Esophagus muscularis mucosa (tissue), 4 donors: ENCODE results near the gene ESR2. TPM values are rescaled to one million over a fixed set of nuclear protein-coding genes. Genes with fewer than 3 reads are reported as not detected.
"Not testable (repeated sequence)": the region's sequence is repeated elsewhere in the genome, so short reads cannot be mapped to it uniquely, and the experiment has no call there.

ENCODE experiments used
- DNase-seq: peaks from one replicate; pipeline ENCODE4 v3.0.0-alpha.2; 2017; ENCODE audit errors: extremely low spot score
- H3K27ac ChIP-seq, 4 donors: fragments of 200-600 bp; sonication (generic); replicated peaks in 1 of 4; 1 replicate in 3 of 4; 2 replicates in 1 of 4; pipeline ENCODE4 v1.5.1; 2016 to 2019; ENCODE audit warnings: mild to moderate bottlenecking in 1 of 4
- H3K27me3 ChIP-seq, 4 donors: fragments of 200-600 bp; sonication (generic); one replicate each; pipeline versions ENCODE4 v1.5.1 to v1.6.0; 2016 to 2019
- H3K36me3 ChIP-seq, 4 donors: fragments of 200-600 bp; sonication (generic); one replicate each; pipeline ENCODE4 v1.5.1; 2016 to 2019
- H3K4me1 ChIP-seq, 4 donors: fragments of 200-600 bp; sonication (generic); one replicate each; pipeline ENCODE4 v1.5.1; 2016 to 2019
- H3K4me3 ChIP-seq, 4 donors: fragments of 200-600 bp; sonication (generic); 1 replicate in 2 of 4; 2 replicates in 2 of 4; pipeline ENCODE4 v1.5.1; 2016 to 2019; ENCODE audit warnings: mild to moderate bottlenecking in 4 of 4, moderate library complexity in 1 of 4
- H3K9me3 ChIP-seq, 4 donors: fragments of 200-600 bp; sonication (generic); 1 replicate in 3 of 4; 2 replicates in 1 of 4; pipeline ENCODE4 v1.5.1; 2016 to 2019
- EP300 ChIP-seq: sonication (generic); formaldehyde crosslinking; IDR thresholded peaks from one replicate; pipeline ENCODE4 v1.6.1; 2017; ENCODE audit warnings: antibody characterized with exemption
- POLR2A ChIP-seq: fragments of 450-650 bp; IDR thresholded peaks from one replicate; pipeline ENCODE4 v1.6.1; 2017; ENCODE audit warnings: antibody characterized with exemption, moderate library complexity, mild to moderate bottlenecking, low read depth
- POLR2AphosphoS5 ChIP-seq, 2 donors: sonication (generic); formaldehyde crosslinking; IDR thresholded peaks; one replicate each; pipeline ENCODE4 v1.6.1; 2017; ENCODE audit warnings: antibody characterized with exemption in 2 of 2
- WGBS: methylation state at CpG from one replicate; pipeline ENCODE4 v1.1.5; 2018; 5-methylcytosine and 5-hydroxymethylcytosine counted together
- intact Hi-C: fragments of 100-400 bp; cut with DNase I; formaldehyde crosslinking; loops from one replicate; pipeline ENCODE4 v1.15.1; 2023
- total RNA-seq, 4 donors: library from RNA; depleted of rRNA; stranded (reverse); fragments of >200 nt; gene quantifications; one replicate each; pipeline versions ENCODE4 v1.1.0 to v1.2.1, GENCODE V29; 2016
- TF ChIP-seq, protein P1 (sequence below), 3 experiments: fragments of 200-600 bp in 2 of 3; fragments of 450-650 bp in 1 of 3; sonication (generic) in 2 of 3; IDR thresholded peaks; one replicate each; pipeline ENCODE4 v1.5.1; 2017 to 2019; ENCODE audit warnings: antibody characterized with exemption in 3 of 3, mild to moderate bottlenecking in 2 of 3, moderate library complexity in 1 of 3

ESR2 gene
- total RNA-seq, 4 donors from 2014 or later: 0.29 to 0.83 (median 0.42) TPM; not detected in 1

DNA sequence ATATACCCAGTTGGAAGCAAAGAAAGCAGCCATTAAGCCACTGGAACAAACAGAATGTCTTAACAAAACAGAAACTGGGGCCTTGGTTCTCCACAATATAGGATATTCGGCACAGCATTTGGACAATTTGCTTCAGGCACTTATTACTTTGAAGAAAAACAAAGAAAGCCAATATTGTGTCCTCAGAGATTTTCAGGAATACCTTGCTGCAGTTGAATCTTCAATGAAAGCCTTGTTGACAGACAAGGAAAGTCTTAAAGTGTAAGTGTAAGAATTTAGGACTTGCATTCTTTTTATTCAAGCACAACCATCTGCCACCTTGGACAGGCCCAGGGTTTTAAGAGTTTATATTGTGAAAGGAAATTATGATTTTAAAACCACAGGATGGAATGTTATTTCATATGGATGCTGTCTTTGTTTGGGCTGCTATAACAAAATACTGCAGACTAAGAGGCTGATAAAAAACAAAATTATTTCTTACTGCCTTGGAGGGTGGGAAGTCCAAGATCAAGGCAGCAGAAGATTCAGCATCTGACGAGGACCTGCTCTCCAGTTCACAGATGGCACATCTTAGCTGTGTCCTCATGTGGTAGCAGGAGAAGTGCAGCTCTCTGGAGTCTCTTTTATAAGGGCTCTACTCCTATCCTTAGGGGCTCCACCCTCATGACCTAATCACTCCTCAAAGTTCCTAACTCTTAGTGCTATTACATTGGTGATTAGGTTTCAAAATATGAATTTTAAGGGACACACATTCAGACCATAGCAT, 244.4 kb downstream of the ESR2 start:
- Histone ChIP-seq H3K27ac (no peak overlapping the region), H3K36me3 (peaks cover 4 to 60% (median 18%) of the 10 kb centered on the region in 4 donors), H3K9me3 (no peaks in the 10 kb centered on the region), H3K4me1 (no peaks in the 10 kb centered on the region), H3K4me3 (no peak overlapping the region), H3K27me3 (no peaks in the 10 kb centered on the region)
- intact Hi-C loops: no loop called here
- TF ChIP-seq EP300 (no peak), POLR2A (no peak), POLR2AphosphoS5 (IDR thresholded peaks at IDR 0.05) (no peak)
- TF ChIP-seq, protein P1, sequence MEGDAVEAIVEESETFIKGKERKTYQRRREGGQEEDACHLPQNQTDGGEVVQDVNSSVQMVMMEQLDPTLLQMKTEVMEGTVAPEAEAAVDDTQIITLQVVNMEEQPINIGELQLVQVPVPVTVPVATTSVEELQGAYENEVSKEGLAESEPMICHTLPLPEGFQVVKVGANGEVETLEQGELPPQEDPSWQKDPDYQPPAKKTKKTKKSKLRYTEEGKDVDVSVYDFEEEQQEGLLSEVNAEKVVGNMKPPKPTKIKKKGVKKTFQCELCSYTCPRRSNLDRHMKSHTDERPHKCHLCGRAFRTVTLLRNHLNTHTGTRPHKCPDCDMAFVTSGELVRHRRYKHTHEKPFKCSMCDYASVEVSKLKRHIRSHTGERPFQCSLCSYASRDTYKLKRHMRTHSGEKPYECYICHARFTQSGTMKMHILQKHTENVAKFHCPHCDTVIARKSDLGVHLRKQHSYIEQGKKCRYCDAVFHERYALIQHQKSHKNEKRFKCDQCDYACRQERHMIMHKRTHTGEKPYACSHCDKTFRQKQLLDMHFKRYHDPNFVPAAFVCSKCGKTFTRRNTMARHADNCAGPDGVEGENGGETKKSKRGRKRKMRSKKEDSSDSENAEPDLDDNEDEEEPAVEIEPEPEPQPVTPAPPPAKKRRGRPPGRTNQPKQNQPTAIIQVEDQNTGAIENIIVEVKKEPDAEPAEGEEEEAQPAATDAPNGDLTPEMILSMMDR (IDR thresholded peaks at IDR 0.05): no peak
- no peak for DNase-seq
- WGBS: 91% methylated on average over 2 of the region's 2 CpGs

DNA sequence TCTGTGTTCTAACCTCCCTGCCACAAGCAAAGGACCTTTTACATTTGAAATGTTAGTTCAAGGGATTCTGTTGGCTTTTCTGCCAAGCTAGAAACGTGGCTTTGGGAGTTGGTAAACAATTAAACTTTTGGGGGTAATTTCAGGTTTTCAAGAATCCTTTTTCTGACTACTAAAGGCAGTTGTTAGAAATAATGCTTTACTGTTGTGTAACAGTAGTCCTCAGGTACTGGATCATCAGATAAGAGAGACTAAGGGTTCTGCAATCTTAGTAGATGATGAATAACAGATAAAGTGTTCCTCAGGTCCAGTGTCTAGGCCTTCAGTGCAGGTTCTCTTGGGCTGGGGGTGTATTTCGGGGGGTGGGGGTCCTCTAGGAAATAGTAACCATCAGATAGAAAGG, 249.1 kb downstream of the ESR2 start:
- intact Hi-C loops: no loop called here

DNA sequence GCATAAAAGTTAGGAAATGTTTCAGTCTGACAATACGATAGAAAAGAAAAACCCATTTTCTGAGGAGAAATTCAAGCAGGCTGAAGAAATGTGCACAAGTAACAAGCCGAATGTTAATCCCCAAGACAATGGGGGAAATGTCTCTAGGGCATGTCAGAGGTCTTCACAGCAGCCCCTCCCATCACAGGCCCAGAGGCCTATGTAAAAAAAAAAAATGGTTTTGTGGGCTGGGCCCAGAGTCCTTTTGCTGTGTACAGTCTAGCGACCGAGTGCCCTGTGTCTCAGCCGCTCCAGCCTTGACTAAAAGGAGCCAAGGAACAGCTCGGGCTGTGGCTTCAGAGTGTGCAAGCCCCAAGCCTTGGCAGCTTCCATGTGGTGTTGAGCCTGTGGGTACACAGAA, 250.9 kb downstream of the ESR2 start:
- H3K27me3 ChIP-seq, H3K27ac ChIP-seq, intact Hi-C loops, H3K4me1 ChIP-seq, H3K9me3 ChIP-seq, H3K4me3 ChIP-seq, DNase-seq: not testable (repeated sequence)
- 95% methylated on average over 6 of the region's 6 CpGs for WGBS
- peaks cover 0 to 25% (median 2%) of the 10 kb centered on the region in 4 donors for H3K36me3 ChIP-seq

More for the DNA sequence above, 249.1 kb downstream of the ESR2 start:
- TF ChIP-seq EP300 (no peak), POLR2AphosphoS5 (IDR thresholded peaks at IDR 0.05) (no peak), POLR2A (no peak)
- TF ChIP-seq, protein P1 (IDR thresholded peaks at IDR 0.05): no peak
- no peaks in the 10 kb centered on the region for H3K27me3 ChIP-seq
- H3K36me3 ChIP-seq: peaks cover 4 to 42% (median 6%) of the 10 kb centered on the region in 4 donors
- H3K27ac ChIP-seq: no peak overlapping the region
- H3K9me3 ChIP-seq: peaks cover 0 to 4% (median 0%) of the 10 kb centered on the region in 4 donors
- WGBS: 82% methylated on average over 2 of the region's 2 CpGs
- H3K4me1 ChIP-seq: no peaks in the 10 kb centered on the region
- no peak for DNase-seq
- H3K4me3 ChIP-seq: no peak overlapping the region

DNA sequence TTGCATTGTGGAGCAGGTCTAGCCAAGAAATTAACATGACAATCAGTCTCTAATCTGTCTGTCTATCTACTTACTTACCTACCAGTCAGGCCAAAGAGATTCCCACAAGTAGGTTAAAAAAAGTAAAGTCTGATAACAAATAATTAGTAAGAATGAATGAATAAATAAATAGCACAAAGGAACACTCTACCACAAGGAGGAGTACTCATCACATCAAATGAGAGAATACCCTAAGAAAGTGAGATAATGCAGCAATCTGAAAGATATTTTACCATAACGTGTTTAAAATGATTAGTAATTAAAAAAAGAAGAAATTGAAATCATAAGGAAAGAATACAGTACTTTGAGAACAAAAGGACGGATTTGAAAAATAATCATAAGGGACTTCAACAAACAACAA, 254.1 kb downstream of the ESR2 start:
- TF ChIP-seq, protein P1 (IDR thresholded peaks at IDR 0.05): peak in 1 of 3 experiments; percentile 25
- TF ChIP-seq POLR2A: no peak
- no peak for DNase-seq
- Histone ChIP-seq H3K4me3 (no peak overlapping the region), H3K36me3 (peaks cover 0 to 11% (median 2%) of the 10 kb centered on the region in 4 donors), H3K27me3 (no peaks in the 10 kb centered on the region), H3K27ac (no peak overlapping the region), H3K9me3 (peaks cover 0 to 4% (median 0%) of the 10 kb centered on the region in 4 donors), H3K4me1 (peaks cover 0 to 12% (median 9%) of the 10 kb centered on the region in 4 donors)
- intact Hi-C loops: no loop called here
- 85% methylated on average over 2 of the region's 2 CpGs for WGBS

DNA sequence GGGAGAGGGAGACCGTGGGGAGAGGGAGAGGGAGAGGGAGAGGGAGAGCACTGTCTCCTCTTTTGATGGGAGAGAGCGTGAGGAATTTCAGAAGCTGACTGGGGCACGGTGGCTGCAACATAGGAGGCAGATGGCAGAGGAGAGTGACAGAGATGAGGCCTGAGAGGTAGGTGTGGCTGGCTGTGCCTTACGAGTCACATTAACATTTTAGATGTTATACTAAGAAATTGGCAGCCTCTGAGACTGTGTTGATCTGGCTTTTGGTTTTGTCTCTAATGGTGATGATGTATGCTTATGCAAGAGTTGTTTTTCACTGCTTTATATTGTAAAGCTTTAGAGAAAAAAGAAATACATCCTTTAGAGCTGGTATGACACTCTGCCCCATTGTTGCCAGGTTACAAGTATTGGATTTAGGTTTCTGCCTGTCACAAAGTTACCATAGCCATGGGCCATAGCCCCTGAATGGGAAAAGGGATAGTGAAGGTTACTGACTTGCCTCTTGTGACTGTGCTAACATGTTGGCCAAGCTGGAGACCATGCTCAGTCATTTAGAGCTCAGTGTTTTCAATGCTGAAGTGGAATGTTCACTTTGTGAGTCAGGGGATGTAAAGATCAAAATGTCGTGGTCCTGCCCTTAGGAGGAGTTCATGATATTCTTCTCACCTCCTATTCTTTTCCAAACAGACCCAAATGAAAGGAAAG, 255.2 kb downstream of the ESR2 start:
- H3K4me1 ChIP-seq: peaks cover 0 to 23% (median 16%) of the 10 kb centered on the region in 4 donors
- intact Hi-C loops: loop anchor here (10.0 kb wide), 1 partner anchor 46 kb away; no protein-coding TSS in a partner anchor
- DNase-seq: no peak
- H3K27ac ChIP-seq: no peak overlapping the region
- H3K9me3 ChIP-seq: peaks cover 0 to 4% (median 0%) of the 10 kb centered on the region in 4 donors
- TF ChIP-seq POLR2A: no peak
- TF ChIP-seq, protein P1 (IDR thresholded peaks at IDR 0.05): no peak
- TF ChIP-seq POLR2AphosphoS5 (IDR thresholded peaks at IDR 0.05): no peak
- no peak for TF ChIP-seq EP300
- 81% methylated on average over 5 of the region's 5 CpGs for WGBS
- H3K27me3 ChIP-seq: no peaks in the 10 kb centered on the region
- no peak overlapping the region for H3K4me3 ChIP-seq
- H3K36me3 ChIP-seq: peaks cover 0 to 11% (median 2%) of the 10 kb centered on the region in 4 donors

DNA sequence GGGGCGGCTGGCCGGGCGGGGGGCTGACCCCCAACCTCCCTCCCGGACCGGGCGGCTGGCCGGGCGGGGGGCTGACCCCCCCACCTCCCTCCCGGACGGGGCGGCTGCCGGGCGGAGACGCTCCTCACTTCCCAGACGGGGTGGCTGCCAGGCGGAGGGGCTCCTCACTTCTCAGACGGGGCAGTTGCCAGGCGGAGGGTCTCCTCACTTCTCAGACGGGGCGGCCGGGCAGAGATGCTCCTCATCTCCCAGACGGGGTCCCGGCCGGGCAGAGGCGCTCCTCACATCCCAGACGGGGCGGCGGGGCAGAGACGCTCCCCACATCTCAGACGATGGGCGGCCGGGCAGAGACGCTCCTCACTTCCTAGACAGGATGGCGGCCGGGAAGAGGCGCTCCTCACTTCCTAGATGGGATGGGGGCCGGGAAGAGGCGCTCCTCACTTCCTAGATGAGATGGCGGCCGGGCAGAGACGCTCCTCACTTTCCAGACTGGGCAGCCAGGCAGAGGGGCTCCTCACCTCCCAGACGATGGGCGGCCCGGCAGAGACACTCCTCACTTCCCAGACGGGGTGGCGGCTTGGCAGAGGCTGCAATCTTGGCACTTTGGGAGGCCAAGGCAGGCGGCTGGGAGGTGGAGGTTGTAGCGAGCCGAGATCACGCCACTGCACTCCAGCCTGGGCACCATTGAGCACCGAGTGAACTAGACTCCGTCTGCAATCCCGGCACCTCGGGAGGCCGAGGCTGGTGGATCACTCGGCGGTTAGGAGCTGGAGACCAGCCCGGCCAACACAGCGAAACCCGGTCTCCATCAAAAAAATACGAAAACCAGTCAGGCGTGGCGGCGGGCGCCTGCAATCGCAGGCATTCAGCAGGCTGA, 256.1 kb downstream of the ESR2 start:
- not testable (repeated sequence) for H3K9me3 ChIP-seq, DNase-seq, H3K27me3 ChIP-seq, H3K36me3 ChIP-seq, H3K27ac ChIP-seq, H3K4me3 ChIP-seq
- intact Hi-C loops: loop anchor here (10.0 kb wide), 1 partner anchor 47 kb away; no protein-coding TSS in a partner anchor
- 98% methylated on average over 28 of the region's 66 CpGs for WGBS
- H3K4me1 ChIP-seq: peaks cover 0 to 25% (median 19%) of the 10 kb centered on the region in 4 donors
